Measurements from ENCODE around the gene PIP5K1C.

DNA sequence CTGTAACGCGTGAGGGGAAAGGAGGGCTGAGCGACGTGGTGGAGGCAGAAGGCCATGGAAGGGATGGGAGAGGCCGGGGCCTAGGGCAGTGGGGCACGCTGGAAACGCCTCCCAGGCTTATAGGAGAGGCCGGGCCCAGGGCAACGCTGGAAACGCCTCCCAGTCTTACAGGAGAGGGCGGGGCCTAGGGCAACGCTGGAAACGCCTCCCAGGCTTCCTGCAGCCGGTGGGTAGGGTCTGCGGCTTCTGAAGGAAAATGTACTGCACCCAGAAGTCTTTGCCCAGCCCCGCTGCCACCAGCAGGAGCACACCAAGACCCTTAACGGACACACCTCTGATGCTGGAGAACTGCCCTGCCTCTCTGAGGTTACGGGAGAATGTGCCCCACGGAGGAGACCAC, 82.8 kb downstream of the PIP5K1C start:
- TF ChIP-seq, protein P1, sequence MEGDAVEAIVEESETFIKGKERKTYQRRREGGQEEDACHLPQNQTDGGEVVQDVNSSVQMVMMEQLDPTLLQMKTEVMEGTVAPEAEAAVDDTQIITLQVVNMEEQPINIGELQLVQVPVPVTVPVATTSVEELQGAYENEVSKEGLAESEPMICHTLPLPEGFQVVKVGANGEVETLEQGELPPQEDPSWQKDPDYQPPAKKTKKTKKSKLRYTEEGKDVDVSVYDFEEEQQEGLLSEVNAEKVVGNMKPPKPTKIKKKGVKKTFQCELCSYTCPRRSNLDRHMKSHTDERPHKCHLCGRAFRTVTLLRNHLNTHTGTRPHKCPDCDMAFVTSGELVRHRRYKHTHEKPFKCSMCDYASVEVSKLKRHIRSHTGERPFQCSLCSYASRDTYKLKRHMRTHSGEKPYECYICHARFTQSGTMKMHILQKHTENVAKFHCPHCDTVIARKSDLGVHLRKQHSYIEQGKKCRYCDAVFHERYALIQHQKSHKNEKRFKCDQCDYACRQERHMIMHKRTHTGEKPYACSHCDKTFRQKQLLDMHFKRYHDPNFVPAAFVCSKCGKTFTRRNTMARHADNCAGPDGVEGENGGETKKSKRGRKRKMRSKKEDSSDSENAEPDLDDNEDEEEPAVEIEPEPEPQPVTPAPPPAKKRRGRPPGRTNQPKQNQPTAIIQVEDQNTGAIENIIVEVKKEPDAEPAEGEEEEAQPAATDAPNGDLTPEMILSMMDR (IDR thresholded peaks at IDR 0.05; ENCODE audit: insufficient read depth, low read depth, low read length), result no peak
- TF ChIP-seq EZH2 (IDR thresholded peaks at IDR 0.05; ENCODE audit: insufficient read depth, low read length), result no peak

All from astrocyte (in vitro differentiated cells and primary cell).